Caki2 (cell line): ENCODE data around the gene GET4. TPM values are rescaled to one million over a fixed set of nuclear protein-coding genes. Genes with fewer than 3 reads are reported as not detected.
"Not testable (repeated sequence)": the region's sequence is repeated elsewhere in the genome, so short reads cannot be mapped to it uniquely, and the experiment has no call there.

Experiments used
- DNase-seq: peaks from one replicate; pipeline ENCODE4 v3.0.0-alpha.2; 2015; ENCODE audit warnings: low read depth
- in situ Hi-C: cut with HindIII; loops from 2 replicates; pipeline ENCODE4 v1.10.0; 2016; ENCODE audit warnings: low sequenced_read_pairs, low pct_unique_long_range_greater_than_20kb, mixed read lengths
- total RNA-seq: library from RNA; depleted of rRNA; stranded (reverse); fragments of >200 nt; shearing (Covaris generic); gene quantifications from 2 replicates; pipeline ENCODE4 v1.2.3, GENCODE V29; 2014; ENCODE audit warnings: low replicate concordance

The GET4 gene
- total RNA-seq, 1 experiment from 2014 or later: 117 TPM

DNA sequence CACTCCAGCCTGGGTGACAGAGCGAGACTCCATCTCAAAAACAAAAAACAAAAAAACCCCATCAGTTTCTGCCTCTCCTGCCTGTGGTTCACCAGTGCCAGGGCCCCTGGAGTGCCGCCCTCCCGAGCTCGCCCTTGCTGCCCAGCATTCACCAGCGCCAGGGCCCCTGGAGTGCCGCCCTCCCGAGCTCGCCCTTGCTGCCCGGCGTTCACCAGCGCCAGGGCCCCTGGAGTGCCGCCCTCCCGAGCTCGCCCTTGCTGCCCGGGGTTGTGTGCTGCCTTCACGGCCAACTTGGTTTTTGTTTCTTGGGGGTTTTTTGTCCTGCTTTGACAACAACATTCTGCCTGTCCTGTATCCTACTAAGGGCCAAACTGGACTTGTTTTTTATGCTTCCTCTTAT, 13.2 kb upstream of the GET4 start:
- DNase-seq: no peak
- in situ Hi-C loops: no loop called here

DNA sequence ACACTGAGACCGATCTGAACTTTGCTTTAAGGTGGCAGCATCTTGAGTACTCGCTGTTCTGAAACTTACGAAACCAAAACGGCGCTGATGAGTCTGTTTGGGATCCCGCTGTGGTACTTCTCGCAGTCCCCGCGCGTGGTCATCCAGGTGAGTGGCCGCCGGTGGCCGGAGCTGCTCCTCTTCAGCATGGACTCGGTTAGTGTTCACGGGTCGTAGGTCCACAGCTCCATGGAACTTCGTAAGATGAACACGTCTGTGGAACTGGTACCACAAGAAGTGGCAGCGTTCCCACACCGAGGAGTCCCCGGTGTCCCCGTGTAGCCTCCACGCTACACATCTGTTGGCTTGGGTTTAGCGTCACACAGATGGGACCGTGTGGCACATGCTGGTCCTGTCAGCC, 10.4 kb upstream of the GET4 start:
- in situ Hi-C loops: no loop called here
- no peak for DNase-seq

DNA sequence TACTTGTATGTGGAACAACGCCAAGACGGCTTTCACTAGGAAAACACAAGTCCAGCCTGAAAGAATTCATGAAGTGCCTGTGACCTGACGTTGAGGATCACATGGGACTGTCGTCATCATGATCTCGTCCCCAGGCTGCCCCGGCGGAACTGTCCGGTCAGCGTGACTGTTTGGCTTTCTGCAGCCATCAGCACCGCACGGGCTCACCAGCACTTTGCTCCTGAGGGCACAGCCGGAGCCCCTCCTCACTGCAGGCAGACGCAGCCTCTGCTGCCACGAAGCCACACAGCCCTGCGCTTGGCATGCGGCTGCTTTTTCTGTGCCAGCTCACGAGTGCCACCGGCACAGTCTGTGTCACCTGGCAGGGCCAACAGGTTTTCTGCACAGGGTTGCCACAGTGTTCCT, 9.4 kb upstream of the GET4 start:
- in situ Hi-C loops: no loop called here
- DNase-seq: peak; percentile 92

DNA sequence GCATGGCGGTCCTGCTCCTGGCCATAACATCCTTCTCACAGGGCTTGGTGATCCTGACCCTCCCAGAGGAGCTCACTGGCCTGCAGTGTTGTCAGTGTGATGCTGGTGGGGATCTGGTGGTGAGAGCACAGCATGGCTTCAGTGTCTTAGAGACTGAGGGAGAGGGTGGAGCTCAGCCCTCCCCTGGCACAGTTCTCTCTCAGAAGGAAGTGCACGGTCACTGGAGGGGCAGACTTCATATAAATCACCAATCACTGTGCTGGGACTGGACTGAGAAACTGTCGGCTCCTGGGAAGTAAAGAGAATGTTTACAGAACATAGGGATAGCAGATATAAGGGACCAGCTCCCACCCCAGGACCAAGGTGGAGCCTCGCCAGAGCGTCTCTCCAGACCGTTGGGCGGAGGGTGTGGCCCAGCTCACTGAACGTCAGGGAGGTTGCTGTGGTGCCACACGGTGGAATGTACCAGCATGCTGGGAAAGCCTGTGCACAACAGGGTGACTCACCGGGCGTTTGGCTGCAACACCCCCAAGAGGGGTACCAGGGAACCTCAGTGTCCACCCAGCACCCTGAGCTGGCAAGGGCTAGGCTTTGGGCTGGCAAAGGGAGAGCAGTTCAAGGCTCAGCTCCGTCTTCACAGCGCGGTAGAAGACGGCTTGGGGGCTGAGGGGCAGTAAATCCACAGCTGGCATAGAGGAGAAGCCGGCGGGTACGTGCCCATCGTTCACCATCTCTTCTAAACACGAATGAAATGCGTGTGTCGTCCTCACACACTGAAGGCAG, 8.8 kb upstream of the GET4 start:
- in situ Hi-C loops: no loop called here
- peak; percentile 98 for DNase-seq

DNA sequence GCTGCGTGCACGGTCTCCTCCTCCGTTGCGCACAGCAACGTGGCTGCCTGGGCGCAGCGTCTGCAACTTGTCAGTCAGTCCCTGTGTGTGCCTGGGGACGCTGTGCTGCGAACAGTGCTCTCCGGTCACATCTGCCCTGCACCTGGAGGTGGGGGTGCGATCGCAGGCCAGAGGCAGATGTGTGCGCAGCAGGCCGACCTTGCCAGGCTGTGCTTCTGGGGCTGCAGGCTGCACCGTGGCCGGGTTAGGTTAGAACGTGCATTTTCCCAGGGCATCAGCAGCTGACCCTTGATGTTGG, 8.2 kb upstream of the GET4 start:
- in situ Hi-C loops: no loop called here
- no peak for DNase-seq

DNA sequence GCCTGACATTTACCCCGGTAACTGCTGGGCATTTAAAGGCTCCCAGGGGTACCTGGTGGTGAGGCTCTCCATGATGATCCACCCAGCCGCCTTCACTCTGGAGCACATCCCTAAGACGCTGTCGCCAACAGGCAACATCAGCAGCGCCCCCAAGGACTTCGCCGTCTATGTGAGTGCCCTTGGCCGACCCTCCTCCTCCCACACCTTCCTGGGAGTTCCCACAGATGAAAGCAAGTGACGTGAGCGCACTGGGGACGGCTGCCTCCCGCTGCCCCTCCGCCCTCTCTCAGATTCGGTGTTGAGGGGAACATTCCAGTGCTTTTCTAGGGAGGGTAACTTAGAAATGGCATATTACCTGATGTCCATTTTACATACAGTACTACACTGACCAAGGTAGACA, 7.0 kb upstream of the GET4 start:
- no peak for DNase-seq
- in situ Hi-C loops: no loop called here

DNA sequence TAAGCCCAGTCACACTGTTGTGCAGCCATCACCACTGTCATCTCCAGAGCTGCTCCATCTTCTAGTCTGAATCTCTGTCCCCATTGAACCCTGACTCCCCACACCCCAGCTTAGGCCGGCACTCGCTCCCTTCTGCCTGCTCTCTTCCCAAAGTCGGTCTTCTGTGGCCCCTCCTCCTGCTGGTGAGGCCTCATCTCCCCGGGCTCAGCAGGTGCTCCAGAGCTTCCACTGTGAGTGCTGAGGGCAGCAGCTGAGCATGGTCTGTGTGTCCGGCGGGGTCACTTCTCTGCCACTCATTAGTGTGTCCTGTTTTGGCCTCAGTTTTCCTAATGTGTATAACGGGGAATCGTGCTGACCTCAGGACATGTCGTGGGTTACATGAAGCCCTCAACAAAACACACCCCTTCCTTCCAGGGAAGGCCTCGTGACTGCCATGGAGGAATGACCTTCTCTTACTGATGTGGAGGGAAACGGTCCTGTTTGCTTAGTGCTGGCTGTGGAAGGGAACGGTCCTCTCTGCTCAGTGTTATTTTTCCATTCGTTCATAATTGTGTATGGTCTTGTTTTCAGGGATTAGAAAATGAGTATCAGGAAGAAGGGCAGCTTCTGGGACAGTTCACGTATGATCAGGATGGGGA, 4.3 kb upstream of the GET4 start:
- DNase-seq: no peak
- in situ Hi-C loops: no loop called here

DNA sequence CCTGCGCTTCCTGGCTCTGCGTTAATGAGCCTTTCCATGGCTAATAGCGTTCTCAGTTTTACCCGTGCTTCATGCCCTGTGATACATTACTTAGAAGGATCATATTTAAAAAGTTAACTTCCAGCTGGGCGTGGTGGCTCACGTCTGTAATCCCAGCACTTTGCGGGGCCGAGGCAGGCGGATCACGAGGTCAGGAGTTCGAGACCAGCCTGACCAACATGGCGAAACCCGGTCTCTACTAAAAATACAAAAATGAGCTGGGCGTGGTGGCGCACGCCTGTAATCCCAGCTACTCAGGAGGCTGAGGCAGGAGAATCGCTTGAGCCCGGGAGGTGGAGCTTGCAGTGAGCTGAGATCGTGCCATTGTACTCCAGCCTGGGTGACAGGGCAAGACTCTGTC, 3.7 kb upstream of the GET4 start:
- DNase-seq, in situ Hi-C loops: not testable (repeated sequence)

DNA sequence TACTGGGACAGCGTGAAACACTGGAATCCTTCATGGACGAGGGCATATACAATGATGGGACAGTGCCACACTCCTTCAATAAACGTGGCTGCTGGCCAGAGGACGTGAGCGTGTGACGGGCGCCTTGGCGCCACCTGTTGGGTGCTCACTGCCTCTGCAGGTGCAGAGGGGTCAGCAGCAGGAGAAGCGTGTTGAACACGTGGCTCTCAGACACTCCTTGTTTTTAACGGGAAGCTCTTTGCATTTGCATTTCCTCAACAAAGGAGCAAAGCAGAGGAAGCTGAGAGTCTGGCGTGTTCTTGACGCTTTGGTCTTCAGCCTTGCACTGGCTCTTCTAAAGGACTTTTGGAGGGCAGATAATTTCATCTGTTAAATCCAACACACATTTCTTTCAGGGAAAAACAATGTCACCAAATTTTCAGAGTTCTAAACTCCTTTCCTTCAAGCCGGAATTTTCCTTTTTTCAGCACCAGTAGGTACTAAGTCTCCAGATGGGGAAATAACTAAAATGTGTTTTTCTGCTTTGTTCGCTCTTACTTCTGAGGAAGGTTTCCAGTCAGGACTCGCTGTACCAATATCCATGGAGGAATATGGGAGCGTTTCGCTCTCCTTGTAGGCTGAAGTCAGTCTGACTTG, 2.9 kb upstream of the GET4 start:
- in situ Hi-C loops: no loop called here
- DNase-seq: peak; percentile 86

DNA sequence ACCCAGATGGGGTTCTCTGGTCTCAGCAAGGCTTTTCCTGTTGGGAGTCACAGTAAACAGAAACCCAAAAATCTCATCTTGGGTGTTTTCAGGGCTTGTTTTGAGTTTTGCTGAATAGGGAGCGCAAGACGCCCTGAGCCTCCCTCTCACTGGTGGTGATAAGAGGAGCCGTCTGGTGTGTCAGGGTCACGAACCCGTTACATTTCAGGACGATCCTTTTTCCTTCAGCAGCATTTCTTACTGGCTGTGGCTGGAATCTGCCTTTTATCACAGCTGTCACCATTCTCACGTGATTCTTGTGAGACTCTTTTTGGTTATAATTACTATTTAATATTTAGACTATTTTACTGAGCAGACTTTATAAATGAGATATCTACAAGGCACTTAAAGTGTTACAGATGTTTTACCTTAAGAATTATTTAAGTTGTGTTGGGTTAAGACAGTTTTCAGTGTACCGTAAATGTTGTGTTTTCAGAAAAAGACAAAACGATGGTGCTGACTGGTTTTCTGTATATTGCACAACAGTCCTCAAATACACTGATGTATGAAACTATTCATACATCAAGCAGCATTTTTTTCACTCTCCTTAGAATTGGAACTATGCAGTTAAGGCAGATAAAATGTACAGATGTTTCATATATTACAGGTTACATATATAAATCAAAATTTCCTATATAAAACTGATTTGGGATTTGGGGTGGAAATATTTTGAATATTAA, 2.2 kb upstream of the GET4 start:
- DNase-seq: no peak
- in situ Hi-C loops: no loop called here

DNA sequence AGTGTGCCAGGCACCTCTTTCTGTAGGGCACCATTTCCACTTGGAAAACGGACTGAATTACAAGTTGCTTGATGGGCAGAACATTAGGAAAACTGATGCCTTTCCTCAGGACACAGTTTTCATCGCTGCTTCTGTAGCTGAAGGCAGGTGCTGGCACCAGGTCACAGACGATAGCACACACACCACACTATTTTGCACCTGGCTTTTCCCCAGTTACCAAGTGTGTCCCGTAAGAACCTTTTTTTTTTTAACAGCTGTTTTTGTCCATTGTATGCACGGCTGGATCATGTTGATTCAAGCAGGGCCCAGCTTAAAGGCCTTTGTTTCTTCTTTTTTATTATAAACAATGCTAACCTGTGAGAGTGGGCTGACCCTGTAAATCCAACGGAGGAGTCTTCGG, 1.3 kb upstream of the GET4 start:
- DNase-seq: no peak
- in situ Hi-C loops: no loop called here

DNA sequence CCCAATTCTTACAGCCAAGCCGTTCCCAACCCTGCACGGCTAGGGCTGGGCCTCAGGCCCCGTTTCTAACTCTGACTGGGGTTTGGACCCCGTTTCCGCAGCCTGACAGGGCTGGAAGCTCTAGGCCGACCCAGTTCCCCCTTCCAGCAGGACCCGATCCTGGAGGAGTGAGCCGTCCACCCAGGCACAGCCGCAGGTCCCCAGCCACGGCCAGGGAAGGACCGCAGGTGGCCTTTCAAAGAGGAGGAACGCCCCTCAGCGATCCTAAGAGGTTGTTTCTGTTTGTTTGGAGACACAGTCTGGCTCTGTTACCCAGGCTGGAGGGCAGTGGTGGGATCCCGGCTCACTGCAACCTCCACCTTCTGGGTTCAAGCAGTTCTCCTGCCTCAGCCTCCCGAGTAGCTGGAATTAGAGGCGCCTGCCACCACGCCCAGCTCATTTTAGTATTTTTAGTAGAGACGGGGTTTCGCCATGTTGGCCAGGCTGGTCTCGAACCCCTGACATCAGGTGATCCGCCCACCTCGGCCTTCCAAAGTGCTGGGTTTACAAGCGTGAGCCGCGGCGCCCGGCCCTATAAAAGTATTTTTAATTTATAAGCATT, 778 bp upstream of the GET4 start:
- no peak for DNase-seq
- in situ Hi-C loops: no loop called here

DNA sequence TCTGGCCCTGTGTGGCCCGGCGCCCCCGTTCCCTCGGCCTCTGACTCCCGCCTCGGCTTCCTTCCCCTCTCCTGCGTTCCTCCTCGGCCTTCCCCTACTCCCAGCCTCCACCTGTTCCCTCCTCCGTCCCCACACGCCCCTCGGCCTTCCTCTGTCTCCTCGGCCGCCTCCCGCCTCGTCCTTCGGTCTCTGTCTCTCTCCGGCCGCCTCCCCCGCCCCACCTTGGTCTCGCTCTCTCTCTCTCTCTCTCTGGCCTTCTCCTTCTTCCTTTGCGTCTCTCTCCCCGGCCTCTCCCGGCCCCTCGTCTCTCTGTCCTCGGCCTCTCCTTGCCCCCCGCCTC, 588 bp downstream of the GET4 start:
- DNase-seq: no peak
- in situ Hi-C loops: no loop called here

DNA sequence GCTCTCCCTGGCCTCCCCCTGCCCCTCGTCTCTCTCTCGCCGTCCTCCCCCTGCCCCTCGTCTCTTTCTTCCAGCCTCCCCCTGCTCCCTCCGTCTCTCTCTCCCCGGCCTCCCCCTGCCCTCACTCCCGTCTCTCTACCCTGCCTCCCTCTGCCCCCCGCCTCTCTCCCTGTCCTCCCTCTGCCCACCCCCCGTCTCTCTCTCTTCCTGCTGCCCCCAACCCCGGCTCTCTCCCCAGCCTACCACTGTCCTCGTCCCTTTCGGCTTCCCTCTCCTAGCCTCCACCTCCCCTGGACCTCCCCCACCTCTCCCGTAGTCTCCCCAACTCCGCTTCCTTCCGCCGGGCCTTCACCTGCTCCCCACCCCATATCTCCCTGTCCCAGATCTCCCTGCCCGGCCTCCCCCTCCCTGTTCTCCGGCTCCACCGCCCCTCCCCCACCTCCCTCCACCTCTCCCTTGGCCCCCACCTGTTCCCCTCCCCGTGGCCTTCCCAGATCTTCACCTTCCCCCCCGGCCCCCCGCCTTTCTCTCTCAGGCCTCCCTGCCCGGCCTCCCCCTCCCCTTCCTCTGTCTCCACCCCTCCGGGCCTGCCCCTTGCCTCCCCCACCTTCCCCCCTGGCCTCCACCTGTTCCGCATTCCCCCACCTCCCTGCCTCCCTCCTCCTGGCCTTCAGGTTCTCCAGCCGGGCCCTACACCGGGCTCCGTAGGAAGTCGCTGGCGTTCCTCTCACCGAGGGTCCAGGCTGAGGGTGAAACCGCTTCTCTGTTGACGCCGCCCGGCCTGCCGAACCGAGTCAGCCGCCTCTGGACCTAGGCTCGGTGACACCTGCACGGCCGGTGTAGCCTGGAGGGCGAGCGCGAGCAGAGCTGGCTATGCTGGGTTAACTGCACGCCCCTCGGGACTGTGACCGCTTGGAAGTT, 1.2 kb downstream of the GET4 start:
- no peak for DNase-seq
- in situ Hi-C loops: no loop called here

DNA sequence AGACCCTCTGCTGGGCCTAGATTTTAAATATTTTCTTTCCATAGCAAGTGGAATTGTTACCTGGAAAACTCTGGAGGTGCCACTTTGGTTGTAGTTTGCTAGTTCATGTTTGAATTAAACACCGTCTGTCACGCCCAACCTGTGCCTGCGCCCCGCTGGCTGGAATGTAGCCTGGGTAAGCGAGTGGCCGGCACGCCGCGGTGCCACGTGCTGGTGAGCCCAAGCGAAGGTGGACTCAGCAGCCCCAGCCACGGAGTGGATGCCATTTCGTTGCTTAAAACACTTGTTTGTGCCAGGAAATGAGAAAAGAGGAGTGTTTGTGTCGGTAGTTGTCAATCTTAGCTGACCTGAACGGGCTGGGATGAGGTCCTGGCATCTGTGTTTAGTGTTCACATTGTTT, 2.7 kb downstream of the GET4 start:
- DNase-seq: no peak
- in situ Hi-C loops: no loop called here

DNA sequence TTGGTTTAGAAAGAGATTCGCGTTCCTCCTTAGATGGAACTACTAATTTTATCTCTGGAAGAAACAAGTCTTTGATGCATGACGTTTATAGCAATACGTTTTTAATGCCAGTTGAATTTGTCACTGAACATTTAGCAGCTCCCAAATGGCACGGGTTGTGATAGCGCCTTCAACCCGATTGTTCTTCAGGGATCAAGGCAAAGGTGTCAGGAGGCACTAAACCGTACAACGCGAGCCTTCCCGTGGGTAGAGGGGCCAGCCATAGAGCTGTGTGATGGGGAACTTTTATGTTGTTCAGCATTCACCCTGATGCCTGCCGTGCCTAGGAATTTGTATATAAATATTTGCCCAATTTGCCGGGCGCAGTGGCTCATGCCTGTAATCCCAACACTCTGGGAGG, 3.4 kb downstream of the GET4 start:
- no peak for DNase-seq
- in situ Hi-C loops: no loop called here

DNA sequence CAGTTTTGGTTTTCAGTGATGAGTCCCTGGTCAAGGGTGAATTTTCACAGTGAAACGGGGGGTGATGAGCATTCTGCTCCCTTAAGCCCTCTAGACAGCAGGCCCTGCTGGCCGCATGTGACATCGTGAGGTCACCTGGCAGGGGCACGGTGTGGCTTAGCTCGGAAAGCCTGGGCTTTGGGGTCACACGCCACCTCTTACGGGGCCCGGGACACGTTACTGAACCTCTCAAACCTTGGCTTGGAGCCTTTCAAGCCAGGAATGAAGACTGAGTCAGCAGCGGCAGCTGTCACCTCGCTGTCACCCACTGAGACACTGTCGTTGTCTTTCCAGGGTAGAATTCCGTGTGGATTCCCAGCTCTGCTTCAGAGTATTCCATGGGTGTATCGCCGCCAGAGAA, 4.1 kb downstream of the GET4 start:
- in situ Hi-C loops: no loop called here
- DNase-seq: no peak
